GM03348 (cell line): ENCODE measurements around the gene CD3G.
"Not testable (repeated sequence)": the region's sequence is repeated elsewhere in the genome, so short reads cannot be mapped to it uniquely, and the experiment has no call there.

Experiments
- DNase-seq: peaks from one replicate; pipeline ENCODE4 v3.0.0; 2012; ENCODE audit warnings: low spot score

The CD3G gene

DNA sequence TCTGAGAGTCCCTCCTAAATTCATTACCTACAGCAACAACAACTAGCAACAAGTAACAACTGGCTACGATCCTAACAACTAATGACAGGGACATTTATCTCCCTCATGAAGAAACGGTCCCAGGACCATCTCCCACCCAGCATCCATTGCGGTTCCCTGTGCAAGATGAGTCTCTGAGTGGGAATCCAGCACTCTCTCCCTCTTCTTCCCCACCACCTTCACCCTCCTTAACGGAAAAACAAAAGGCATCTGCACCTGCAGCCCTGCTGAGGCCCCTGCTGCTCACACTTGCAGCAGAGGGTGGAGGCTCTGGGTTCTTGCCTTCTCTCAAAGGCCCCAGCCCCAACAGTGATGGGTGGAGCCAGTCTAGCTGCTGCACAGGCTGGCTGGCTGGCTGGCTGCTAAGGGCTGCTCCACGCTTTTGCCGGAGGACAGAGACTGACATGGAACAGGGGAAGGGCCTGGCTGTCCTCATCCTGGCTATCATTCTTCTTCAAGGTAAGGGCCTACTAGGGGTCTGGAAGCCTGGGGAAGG, at the start of gene CD3G:
TSS of gene CD3G (plus strand) at position 364 of the 535 bp plus-strand sequence. CDS start at position 444, 80 bp downstream.
- no peak for DNase-seq

DNA sequence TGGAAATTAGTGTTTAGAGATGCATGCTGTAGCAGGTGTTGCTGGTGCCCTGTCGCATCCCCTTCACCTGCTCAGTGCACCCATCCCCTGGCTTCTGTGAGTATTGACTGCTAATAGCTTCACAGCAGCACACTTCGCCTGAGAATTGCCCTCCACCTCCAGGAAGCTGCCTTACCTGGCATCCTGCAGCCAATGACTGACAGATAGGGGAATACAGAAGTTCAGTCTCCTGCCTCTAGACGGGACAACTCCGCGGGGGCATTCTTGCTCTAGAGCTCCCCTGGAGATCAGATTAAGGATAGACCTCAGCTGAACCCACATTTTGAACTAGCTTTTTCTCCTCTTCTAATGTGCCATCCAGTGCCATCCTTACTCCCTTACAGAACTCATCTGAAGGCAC, 48.9 kb upstream of the CD3G start:
- DNase-seq: no peak

GRCh38 chr11:118295815-118296454, 48.2 kb upstream of the CD3G start:
- DNase-seq: peak; percentile 17

DNA sequence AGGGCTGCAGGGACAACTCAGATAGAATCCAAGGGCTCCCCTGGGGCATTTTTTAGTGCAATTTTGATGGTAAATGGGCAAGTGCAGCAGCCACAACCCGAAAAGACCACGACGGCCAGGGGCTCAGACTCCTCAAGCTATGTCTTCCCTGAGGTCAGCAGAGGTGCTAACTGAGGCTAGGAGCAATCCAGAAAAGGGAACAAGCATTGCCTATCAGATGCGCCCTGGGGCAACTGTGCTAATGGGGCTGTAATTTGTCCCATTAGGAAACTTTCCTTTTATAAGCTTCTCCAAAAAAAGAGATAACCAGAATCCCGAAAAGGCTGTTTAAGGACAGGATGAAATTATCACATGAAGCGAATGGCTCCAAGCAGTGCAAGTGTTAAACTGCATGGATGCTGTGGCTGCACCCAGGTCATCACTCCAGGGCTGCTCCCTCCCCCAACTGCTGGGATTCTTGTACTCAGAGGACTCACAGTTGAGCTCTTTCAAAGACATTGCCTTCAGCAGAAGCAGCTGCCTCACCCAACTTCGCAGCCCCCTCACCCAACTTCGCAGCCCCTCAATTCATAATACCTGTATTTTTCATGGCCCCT, 42.4 kb upstream of the CD3G start:
- no peak for DNase-seq

DNA sequence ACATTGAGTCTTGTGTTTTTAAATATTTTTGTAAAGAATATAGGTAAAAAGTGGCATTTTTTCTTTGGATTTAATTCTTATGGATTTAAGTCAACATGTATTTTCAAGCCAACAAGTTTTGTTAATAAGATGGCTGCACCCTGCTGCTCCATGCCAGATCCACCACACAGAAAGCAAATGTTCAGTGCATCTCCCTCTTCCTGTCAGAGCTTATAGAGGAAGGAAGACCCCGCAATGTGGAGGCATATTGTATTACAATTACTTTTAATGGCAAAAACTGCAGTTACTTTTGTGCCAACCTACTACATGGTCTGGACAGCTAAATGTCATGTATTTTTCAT, 39.9 kb upstream of the CD3G start:
- DNase-seq: no peak

DNA sequence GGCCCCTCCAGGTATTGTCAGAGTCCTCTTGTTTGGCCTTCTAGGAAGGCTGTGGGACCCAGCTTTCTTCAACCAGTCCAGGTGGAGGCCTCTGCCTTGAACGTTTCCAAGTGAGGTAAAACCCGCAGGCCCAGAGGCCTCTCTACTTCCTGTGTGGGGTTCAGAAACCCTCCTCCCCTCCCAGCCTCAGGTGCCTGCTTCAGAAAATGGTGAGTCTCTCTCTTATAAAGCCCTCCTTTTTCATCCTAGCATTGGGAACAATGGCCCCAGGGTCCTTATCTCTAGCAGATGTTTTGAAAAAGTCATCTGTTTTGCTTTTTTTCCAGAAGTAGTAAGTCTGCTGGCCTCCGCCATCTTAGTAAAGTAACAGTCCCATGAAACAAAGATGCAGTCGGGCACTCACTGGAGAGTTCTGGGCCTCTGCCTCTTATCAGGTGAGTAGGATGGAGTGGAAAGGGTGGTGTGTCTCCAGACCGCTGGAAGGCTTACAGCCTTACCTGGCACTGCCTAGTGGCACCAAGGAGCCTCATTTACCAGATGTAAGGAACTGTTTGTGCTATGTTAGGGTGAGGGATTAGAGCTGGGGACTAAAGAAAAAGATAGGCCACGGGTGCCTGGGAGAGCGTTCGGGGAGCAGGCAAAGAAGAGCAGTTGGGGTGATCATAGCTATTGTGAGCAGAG, 39.4 kb upstream of the CD3G start, which contains the start of gene CD3E:
TSS of gene CD3E (plus strand) at position 163 of the 681 bp plus-strand sequence. CDS start at position 386, 223 bp downstream.
- no peak for DNase-seq

GRCh38 chr11:118305726-118306125, 38.4 kb upstream of the CD3G start:
- no peak for DNase-seq

DNA sequence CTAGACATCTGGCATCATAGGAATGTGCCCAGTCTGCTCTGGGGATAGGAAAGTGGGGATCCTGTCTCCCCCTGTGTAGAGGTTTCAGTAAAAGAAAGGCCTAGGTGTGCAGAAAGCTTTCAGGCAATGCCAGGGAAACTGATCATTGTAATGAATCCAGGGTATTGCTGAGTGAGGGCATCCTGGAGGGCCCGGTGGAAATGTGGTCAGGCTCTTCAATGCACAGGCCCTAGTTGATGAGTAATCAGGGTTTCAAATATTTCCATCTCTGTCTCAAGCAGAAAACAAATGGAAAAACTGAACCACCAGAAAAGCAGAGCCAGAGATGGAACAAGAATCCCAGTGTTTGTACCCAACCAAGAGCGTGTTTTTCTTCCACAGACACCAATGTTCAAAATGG, 37.6 kb upstream of the CD3G start:
- no peak for DNase-seq

DNA sequence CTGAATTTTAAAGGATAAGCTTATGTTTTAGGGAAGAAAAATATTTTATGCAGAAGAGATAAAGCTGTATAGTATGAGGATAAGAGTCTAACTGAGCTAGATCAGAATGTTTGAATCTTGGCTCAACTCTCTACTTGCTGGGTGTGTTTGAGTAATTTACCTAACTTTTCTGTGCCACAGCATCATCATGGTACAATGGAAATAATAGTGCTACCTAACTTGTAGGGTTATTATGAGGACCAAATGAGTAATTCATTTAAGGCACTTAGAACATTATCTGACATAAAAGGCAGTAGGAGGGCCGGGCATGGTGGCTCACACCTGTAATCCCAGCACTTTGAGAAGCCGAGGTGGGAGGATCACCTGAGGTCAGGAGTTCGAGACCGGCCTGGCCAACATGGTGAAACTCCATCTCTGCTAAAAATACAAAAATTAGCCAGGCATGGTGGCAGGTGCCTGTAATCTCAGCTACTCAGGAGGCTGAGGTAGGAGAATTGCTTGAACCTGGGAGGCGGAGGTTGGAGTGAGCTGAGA, 35.1 kb upstream of the CD3G start:
- not testable (repeated sequence) for DNase-seq

GRCh38 chr11:118310271-118310670, 33.9 kb upstream of the CD3G start:
- DNase-seq: no peak

DNA sequence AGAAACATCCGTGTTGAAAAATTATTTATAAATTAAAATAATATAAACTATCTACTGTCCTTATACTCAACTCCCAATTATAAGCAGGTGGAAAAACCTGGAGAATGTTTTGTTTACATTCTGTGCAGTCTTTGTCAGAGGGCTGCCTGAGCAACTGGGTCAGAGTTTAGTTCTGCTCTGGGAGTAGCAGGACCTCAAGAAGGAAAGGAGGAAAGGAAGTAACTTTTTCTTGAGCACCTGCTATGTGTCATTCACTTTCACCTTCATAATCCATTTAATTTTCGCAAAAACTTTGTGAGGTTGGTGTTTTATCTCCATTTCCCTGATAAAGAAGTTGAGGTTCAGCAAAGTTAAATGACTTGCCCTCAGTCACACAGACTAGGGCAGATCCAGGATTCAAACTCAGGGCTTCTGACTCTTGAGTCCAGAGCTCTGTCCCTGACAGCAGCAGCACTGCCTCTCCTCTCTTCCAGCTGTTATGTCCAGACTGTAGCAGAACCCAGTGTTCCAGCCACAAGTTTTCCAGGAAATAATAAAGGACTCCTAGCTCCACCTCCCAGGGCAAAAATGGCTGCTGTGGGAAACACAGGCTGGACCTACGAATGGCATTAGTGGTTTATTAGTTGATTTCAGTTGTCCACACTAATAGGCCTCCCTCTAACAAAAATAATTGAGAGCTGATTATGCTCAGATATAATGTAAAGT, 33.2 kb upstream of the CD3G start:
- no peak for DNase-seq

- DNase-seq: no peak
Measured at GRCh38 chr11:118311518-118311917, 32.6 kb upstream of the CD3G start.

DNA sequence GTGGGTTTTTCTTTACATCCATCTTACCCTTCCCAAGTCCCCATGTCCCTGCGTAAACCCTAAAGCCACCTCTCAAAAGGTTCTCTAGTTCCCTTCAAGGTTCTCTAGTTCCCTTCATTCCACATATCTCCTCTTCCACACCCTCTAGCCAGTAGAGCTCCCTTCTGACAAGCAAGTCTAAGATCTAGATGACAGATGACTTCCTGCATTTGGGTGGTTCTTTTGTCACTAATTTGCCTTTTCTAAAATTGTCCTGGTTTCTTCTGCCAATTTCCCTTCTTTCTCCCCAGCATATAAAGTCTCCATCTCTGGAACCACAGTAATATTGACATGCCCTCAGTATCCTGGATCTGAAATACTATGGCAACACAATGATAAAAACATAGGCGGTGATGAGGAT, 31.8 kb upstream of the CD3G start:
- DNase-seq: no peak

- no peak for DNase-seq
Measured at GRCh38 chr11:118313242-118313641, 30.9 kb upstream of the CD3G start.

GRCh38 chr11:118314988-118315411, 29.1 kb upstream of the CD3G start:
- no peak for DNase-seq

- DNase-seq: no peak
Measured at GRCh38 chr11:118318124-118318523, 26.0 kb upstream of the CD3G start.

- no peak for DNase-seq
Measured at GRCh38 chr11:118318581-118319336, 25.4 kb upstream of the CD3G start.

DNA sequence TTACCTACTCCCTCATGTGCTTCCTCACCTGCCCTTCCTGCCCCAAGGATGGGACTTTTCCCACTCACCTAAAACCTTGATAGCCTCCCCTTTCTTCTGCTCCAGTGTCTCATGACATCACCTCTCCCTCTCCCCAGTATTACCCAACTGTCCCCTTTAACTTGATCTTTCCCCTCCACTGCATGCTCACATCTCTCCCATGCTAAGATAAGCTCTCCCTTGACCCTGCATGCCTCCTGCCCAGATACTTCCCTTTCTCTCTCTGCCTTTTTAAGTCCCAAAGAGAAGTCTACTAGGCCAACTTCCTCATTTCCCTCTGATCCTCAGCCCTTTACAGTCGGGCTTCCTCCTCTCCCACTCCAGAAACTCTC, 24.8 kb upstream of the CD3G start:
- DNase-seq: no peak

DNA sequence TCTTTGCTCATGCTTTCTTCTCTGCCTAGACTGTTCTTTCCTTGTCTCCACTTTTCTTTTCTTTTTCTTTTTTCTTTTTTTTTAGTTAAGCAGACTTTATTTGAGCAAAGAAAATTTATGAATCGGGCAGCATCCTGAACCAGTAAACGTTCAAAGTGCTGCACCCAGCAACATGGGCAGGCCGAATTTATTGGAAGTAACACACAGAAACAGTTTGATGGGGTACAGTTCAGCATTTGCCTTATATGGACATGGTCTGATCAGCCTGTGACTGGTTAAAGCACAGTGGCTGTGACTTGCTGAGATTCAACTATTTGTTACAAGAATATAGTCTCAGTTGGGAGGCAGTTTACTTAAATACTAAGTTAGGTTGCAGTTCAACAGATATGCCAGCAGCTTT, 23.6 kb upstream of the CD3G start:
- DNase-seq: no peak

DNA sequence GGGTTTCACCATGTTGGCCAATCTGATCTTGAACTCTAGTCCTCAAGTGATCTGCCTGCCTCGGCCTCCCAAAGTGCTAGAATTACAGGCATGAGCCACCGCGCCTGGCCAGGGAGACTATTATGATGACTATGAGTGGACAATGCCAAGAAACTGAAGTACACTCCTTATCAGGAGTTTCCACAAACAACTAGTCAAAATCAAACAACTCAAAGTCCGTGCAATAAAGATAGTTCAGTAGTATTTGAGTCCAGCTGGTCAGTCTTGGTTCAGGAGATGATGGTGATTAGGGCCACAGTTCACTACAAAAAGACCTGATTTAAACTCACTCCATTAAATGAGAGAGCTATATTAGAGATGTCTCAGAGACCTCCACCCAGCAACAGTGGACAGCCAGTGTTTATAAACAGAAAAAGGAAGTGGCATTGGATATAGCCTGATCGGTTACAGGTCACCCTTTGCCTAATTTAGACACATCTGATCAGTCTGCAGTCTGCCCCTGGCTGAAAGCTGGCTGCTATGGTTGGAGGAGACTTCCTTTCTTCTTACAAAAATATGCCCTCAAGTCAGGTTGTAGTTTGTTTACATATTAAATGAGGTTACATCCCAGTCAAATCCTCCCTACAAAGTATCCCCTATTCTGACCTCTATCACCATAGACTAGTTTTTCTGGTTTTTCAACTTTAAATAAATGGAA, 22.6 kb upstream of the CD3G start:
- no peak for DNase-seq

DNA sequence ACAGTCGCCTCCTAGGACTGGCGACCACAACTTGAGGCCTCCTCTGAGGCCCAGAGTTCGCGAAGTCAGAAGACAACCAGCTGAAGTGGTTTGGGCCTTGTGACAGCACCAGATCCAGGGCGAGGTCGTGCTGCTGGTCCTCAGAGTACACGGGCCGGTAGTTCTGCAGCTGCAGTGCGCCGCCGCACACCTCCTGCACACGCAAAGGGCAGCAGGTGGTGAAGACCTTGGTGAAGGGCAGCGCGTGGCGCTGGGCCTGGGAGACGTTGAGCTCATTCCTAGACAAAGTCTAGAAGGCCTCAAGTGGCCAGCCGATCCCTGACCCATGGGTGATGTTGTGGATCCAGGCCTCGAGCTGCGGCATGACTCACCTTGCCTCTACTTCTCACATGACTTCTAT, 21.4 kb upstream of the CD3G start:
- no peak for DNase-seq
